ENCODE data around the gene PLCXD3. TPM values are rescaled to one million over a fixed set of nuclear protein-coding genes. Genes with fewer than 3 reads are reported as not detected.

The PLCXD3 gene
- total and polyA plus RNA-seq, 2 of the 8 experiments (the other 6 are each of a cell fraction or from before 2014, with no cell fraction given): 0.03 to 0.07 TPM

- CTCF ChIA-PET (ENCODE audit: partially characterized antibody): interaction anchor here (0.7 to 4.4 kb wide), 3 partner anchors 10 to 17 kb away, joined by 3 to 19 read pairs (median 3); no protein-coding TSS in a partner anchor
- no peak overlapping the region for H2BK5ac ChIP-seq (ENCODE audit: low read depth, low read length)
- no peak overlapping the region for H3K4me3 ChIP-seq (ENCODE audit: extremely low read depth in 1 of 4, insufficient read depth in 2 of 4, low read depth in 3 of 4, low read length in 4 of 4)
- H3K4me1 ChIP-seq (replicated peaks in 1 of 4; ENCODE audit: control insufficient read depth in 3 of 4, insufficient read depth in 4 of 4, low read length in 3 of 4): no peaks in the 10 kb centered on the region
- H3K18ac ChIP-seq (ENCODE audit: extremely low read depth, low read length): no peak overlapping the region
- H3K36me3 ChIP-seq (ENCODE audit: control insufficient read depth in 2 of 4, insufficient read depth in 4 of 4, low read length in 3 of 4): no peaks in the 10 kb centered on the region
- H3K27me3 ChIP-seq (replicated peaks in 1 of 4; ENCODE audit: control insufficient read depth in 3 of 4, extremely low read depth in 1 of 4, insufficient read depth in 3 of 4, low read length in 3 of 4): no peaks in the 10 kb centered on the region
- no peak overlapping the region for H2AFZ ChIP-seq (ENCODE audit: low read length)
- TF ChIP-seq JUND (IDR thresholded peaks at IDR 0.05; ENCODE audit: low read length): no peak
- TF ChIP-seq HDAC6 (IDR thresholded peaks at IDR 0.05; ENCODE audit: low read depth, low read length): no peak
- TF ChIP-seq BACH1 (IDR thresholded peaks at IDR 0.05; ENCODE audit: low read length): no peak
- TF ChIP-seq NANOG (IDR thresholded peaks at IDR 0.05; ENCODE audit: insufficient read depth, low read depth, low read length, poor library complexity, severe bottlenecking): no peak
- TF ChIP-seq KDM5A (IDR thresholded peaks at IDR 0.05; ENCODE audit: low read length): no peak
- TF ChIP-seq SAP30 (IDR thresholded peaks at IDR 0.05; ENCODE audit: insufficient read depth, insufficient replicate concordance, low read length): no peak
- TF ChIP-seq EGR1 (IDR thresholded peaks at IDR 0.05; ENCODE audit: borderline replicate concordance, low read depth, low read length): no peak
- no peak for TF ChIP-seq NRF1 (IDR thresholded peaks at IDR 0.05; ENCODE audit: low read depth, low read length)
- no peak for TF ChIP-seq SIRT6 (IDR thresholded peaks at IDR 0.05; ENCODE audit: low read length)
- no peak for TF ChIP-seq TCF12 (IDR thresholded peaks at IDR 0.05; ENCODE audit: low read depth, low read length)
- TF ChIP-seq SUZ12 (IDR thresholded peaks at IDR 0.05; ENCODE audit: low read length): no peak
- H3K4me2 ChIP-seq (ENCODE audit: insufficient read depth in 1 of 2, low read depth in 2 of 2, low read length in 2 of 2): no peak overlapping the region
- no peak overlapping the region for H4K5ac ChIP-seq (ENCODE audit: insufficient read length, low read depth, low read length)
- H2BK120ac ChIP-seq (replicated peaks; ENCODE audit: low read depth, low read length): no peak overlapping the region
- no peak overlapping the region for H3K9ac ChIP-seq (replicated peaks in 1 of 4; ENCODE audit: extremely low read depth in 1 of 4, low read depth in 3 of 4, low read length in 3 of 4)
- H2AK5ac ChIP-seq (ENCODE audit: low read depth, low read length): no peak overlapping the region
- no peaks in the 10 kb centered on the region for H3K79me1 ChIP-seq (ENCODE audit: low read depth, low read length)
- no peak overlapping the region for H2BK12ac ChIP-seq (ENCODE audit: low read depth, low read length)
- H3K23ac ChIP-seq (ENCODE audit: insufficient read length): no peak overlapping the region
- no peak overlapping the region for H3K56ac ChIP-seq (replicated peaks; ENCODE audit: insufficient read length, low read depth, low read length)
- no peak overlapping the region for H2BK20ac ChIP-seq (ENCODE audit: low read length)
- DNase-seq (ENCODE audit: low read depth in 1 of 2, low spot score in 2 of 2): no peak
- no peak overlapping the region for H4K91ac ChIP-seq (replicated peaks; ENCODE audit: insufficient read length, low read length)
- H3K4ac ChIP-seq (replicated peaks; ENCODE audit: insufficient read length, low read depth, low read length): no peak overlapping the region
- no peaks in the 10 kb centered on the region for H4K20me1 ChIP-seq (replicated peaks in 1 of 2; ENCODE audit: control insufficient read depth in 1 of 2, insufficient read depth in 2 of 2, low read length in 2 of 2)
- POLR2A ChIA-PET (ENCODE audit: partially characterized antibody): no interaction called here
- H3K23me2 ChIP-seq (ENCODE audit: low read depth, low read length): no peaks in the 10 kb centered on the region
- H4K8ac ChIP-seq (ENCODE audit: extremely low read depth, insufficient read depth, low read length): no peak overlapping the region
- no peak overlapping the region for H3K27ac ChIP-seq (ENCODE audit: low read depth, low read length)
- FAIRE-seq: no peak
- no peak overlapping the region for H2BK15ac ChIP-seq (ENCODE audit: low read length)
- H3K9me3 ChIP-seq (ENCODE audit: insufficient read depth in 2 of 2, low read depth in 1 of 2, low read length in 1 of 2): no peaks in the 10 kb centered on the region
- H3K14ac ChIP-seq (ENCODE audit: insufficient read length): no peak overlapping the region
- H3K79me2 ChIP-seq (ENCODE audit: control insufficient read depth in 1 of 2, insufficient read depth in 2 of 2, low read length in 2 of 2): no peaks in the 10 kb centered on the region
- WGBS, 2 experiments (ENCODE audit: extremely low coverage in 1 of 2, insufficient coverage in 1 of 2, insufficient read length in 1 of 2, insufficient replicate concordance in 2 of 2, low coverage in 1 of 2, low lambda C conversion rate in 2 of 2, missing lambda C conversion rate in 1 of 2): 96% methylated on average over 3 of the region's 3 CpGs; no CpG with 5 or more reads in 1 of the 2 experiments
Measured at GRCh38 chr5:41447650-41448510, 62.5 kb downstream of the PLCXD3 start.
